SU-DHL-6 (cell line): ENCODE measurements around the gene CALCOCO2.

ENCODE experiments used
- H2AFZ ChIP-seq: fragments of 200-600 bp; sonication (generic); 2 replicates; pipeline ENCODE4 v1.6.1; 2014; ENCODE audit warnings: low read depth, mild to moderate bottlenecking, moderate library complexity, mixed read lengths, antibody characterized with exemption, low read length; ENCODE audit not compliant: severe bottlenecking
- H3F3A ChIP-seq: fragments of 200-600 bp; shearing (Covaris generic); 2 replicates; pipeline ENCODE4 v1.6.0; 2016; ENCODE audit warnings: antibody characterized with exemption, mild to moderate bottlenecking; ENCODE audit not compliant: insufficient read depth
- H3K27ac ChIP-seq: fragments of 200-600 bp; sonication (generic); 2 replicates; pipeline ENCODE4 v1.5.1; 2016; ENCODE audit warnings: low read depth, mild to moderate bottlenecking, low read length, moderate library complexity, mixed read lengths
- H3K27me3 ChIP-seq: fragments of 200-600 bp; sonication (generic), shearing (Covaris generic); 2 replicates; pipeline ENCODE4 v1.6.0; 2014; ENCODE audit warnings: mild to moderate bottlenecking, low read length
- H3K36me3 ChIP-seq: fragments of 200-600 bp; sonication (generic); 2 replicates; pipeline ENCODE4 v1.6.1; 2014; ENCODE audit warnings: mild to moderate bottlenecking, low read length, mixed read lengths
- H3K4me2 ChIP-seq: fragments of 300-600, 200-600 bp; shearing (Covaris generic), sonication (generic); 2 replicates; pipeline ENCODE4 v1.6.0; 2014; ENCODE audit warnings: low read length, low read depth, mild to moderate bottlenecking; ENCODE audit not compliant: poor library complexity, severe bottlenecking
- H3K4me3 ChIP-seq: fragments of 200-600 bp; sonication (generic); 2 replicates; pipeline ENCODE4 v1.5.1; 2014; ENCODE audit warnings: antibody characterized with exemption, low read length, mild to moderate bottlenecking, mixed read lengths; ENCODE audit not compliant: insufficient read depth, poor library complexity, severe bottlenecking
- H3K79me2 ChIP-seq: fragments of 200-600 bp; sonication (generic); 2 replicates; pipeline ENCODE4 v1.6.1; 2014; ENCODE audit warnings: mild to moderate bottlenecking, low read length, moderate library complexity; ENCODE audit not compliant: insufficient read depth
- H3K9ac ChIP-seq: fragments of 200-600 bp; sonication (generic); 2 replicates; pipeline ENCODE4 v1.7.0; 2014; ENCODE audit warnings: mild to moderate bottlenecking, low read length
- H3K9me2 ChIP-seq: fragments of 200-600 bp; sonication (generic); replicated peaks from 2 replicates; pipeline ENCODE4 v1.6.1; 2014; ENCODE audit warnings: low read length; ENCODE audit not compliant: insufficient read depth
- H3K9me3 ChIP-seq: fragments of 200-600 bp; sonication (generic); 2 replicates; pipeline ENCODE4 v1.6.1; 2014; ENCODE audit warnings: low read length, mixed read lengths; ENCODE audit not compliant: insufficient read depth
- H4K20me1 ChIP-seq: fragments of 200-600 bp; sonication (generic); 2 replicates; pipeline ENCODE4 v1.6.1; 2014; ENCODE audit warnings: low read depth, mild to moderate bottlenecking, antibody characterized with exemption, low read length, moderate library complexity, mixed read lengths
- CTCF ChIP-seq: fragments of 200-600 bp; sonication (generic); IDR thresholded peaks from one replicate; pipeline ENCODE4 v1.5.1; 2017; ENCODE audit warnings: antibody characterized with exemption, mild to moderate bottlenecking, low read length, moderate library complexity; ENCODE audit not compliant: insufficient read depth, poor library complexity, severe bottlenecking
- EZH2phosphoT487 ChIP-seq: fragments of 200-600 bp; sonication (generic), shearing (Covaris generic); conservative IDR thresholded peaks from 2 replicates; pipeline ENCODE4 v1.6.1; 2018; ENCODE audit warnings: mild to moderate bottlenecking, antibody characterized with exemption, low read length, moderate library complexity, mixed read lengths

CALCOCO2 gene

GRCh38 chr17:48904428-48904827 lies 73.6 kb downstream of the CALCOCO2 start:
- H3K4me3 ChIP-seq = no peak overlapping the region
- H4K20me1 ChIP-seq = peaks cover 4% of the 10 kb centered on the region; the same call in 1 of the 2 replicates
- H3K9me3 ChIP-seq = no peaks in the 10 kb centered on the region
- no peak overlapping the region for H2AFZ ChIP-seq
- no peak overlapping the region for H3K27ac ChIP-seq
- no peak overlapping the region for H3K9ac ChIP-seq
- no peaks in the 10 kb centered on the region for H3K27me3 ChIP-seq
- no peaks in the 10 kb centered on the region for H3K36me3 ChIP-seq
- no peak overlapping the region for H3K4me2 ChIP-seq
- TF ChIP-seq CTCF = no peak
- no peak for TF ChIP-seq EZH2phosphoT487
- H3K9me2 ChIP-seq = no peaks in the 10 kb centered on the region
- H3K79me2 ChIP-seq = peaks cover 5% of the 10 kb centered on the region
- 0 out of 2 replicates have a peak, but pooled peaks cover 4% of the 10 kb centered on the region for H3F3A ChIP-seq

GRCh38 chr17:48905987-48906515 lies 75.2 kb downstream of the CALCOCO2 start:
- Histone ChIP-seq H3K27ac (no peak overlapping the region), H3K4me2 (no peak overlapping the region), H3K27me3 (no peaks in the 10 kb centered on the region), H3K36me3 (no peaks in the 10 kb centered on the region), H4K20me1 (peaks cover 14% of the 10 kb centered on the region; the same call in 1 of the 2 replicates), H3K9ac (no peak overlapping the region), H3K9me3 (no peaks in the 10 kb centered on the region), H3F3A (0 out of 2 replicates have a peak, but pooled peaks cover 6% of the 10 kb centered on the region), H3K9me2 (no peaks in the 10 kb centered on the region), H3K79me2 (peaks cover 21% of the 10 kb centered on the region), H3K4me3 (no peak overlapping the region), H2AFZ (no peak overlapping the region)
- TF ChIP-seq EZH2phosphoT487 (no peak), CTCF (no peak)

GRCh38 chr17:48907713-48908046 lies 76.8 kb downstream of the CALCOCO2 start:
- Histone ChIP-seq H3K79me2 (peaks cover 37% of the 10 kb centered on the region), H3K4me2 (peak overlapping the region; percentile 79)

More at GRCh38 chr17:48907713-48908046, 76.8 kb downstream of the CALCOCO2 start:
- peak overlapping the region; percentile 45 for H3K27ac ChIP-seq
- H4K20me1 ChIP-seq = peaks cover 17% of the 10 kb centered on the region; the same call in 1 of the 2 replicates
- no peaks in the 10 kb centered on the region for H3K9me2 ChIP-seq
- H3K4me3 ChIP-seq = peak overlapping the region; percentile 69
- 0 out of 2 replicates have a peak, but pooled peaks cover 6% of the 10 kb centered on the region for H3F3A ChIP-seq
- peaks cover 4% of the 10 kb centered on the region; the same call in 1 of the 2 replicates for H3K36me3 ChIP-seq
- TF ChIP-seq EZH2phosphoT487 (no peak), CTCF (no peak)
- no peaks in the 10 kb centered on the region for H3K27me3 ChIP-seq
- H3K9ac ChIP-seq = peak overlapping the region; percentile 88
- no peaks in the 10 kb centered on the region for H3K9me3 ChIP-seq
- peak overlapping the region; percentile 76 for H2AFZ ChIP-seq
